Measurements from ENCODE around the gene CDR2.

The CDR2 gene

DNA sequence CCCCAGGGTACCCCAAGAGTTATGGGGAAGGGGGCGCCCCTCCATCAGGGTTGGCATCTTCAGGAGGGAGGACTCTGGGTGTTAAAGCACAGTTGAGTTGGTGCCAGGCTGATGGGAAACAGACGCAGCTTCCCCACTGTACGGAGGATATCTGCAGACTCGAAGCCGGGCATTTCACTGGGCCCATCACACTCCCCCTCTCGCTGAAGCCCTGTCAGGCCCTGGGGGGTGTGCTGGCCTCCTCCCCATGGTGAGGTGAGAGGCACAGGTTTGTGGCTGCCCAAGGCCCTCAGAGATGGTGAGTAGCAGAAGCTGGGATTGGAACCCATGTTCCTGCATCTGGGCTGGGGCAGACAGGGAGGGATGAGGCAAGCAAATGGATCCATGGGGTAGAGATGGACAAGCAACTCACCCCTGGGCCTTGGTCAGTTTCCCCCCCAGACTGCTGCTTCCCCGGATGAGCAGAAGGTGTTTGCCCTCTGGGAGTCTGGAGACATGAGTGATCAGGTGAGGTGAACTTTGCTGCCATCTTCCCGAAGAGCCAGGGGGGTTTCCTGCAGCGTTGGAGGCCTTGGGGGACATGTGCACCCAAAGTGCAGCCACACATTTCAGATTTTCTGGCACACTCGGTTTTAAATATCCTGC is 46.2 kb downstream of the CDR2 start:
- peak; percentile 21 for DNase-seq
- peaks cover 97% of the 10 kb centered on the region for H3K36me3 Mint-ChIP-seq (ENCODE audit: low read depth)
- H3K27ac Mint-ChIP-seq = peak overlapping the region; percentile 59
- no peak overlapping the region for H3K4me3 Mint-ChIP-seq
- no peaks in the 10 kb centered on the region for H3K9me3 Mint-ChIP-seq
- H3K27me3 Mint-ChIP-seq = no peaks in the 10 kb centered on the region
- peaks cover 5% of the 10 kb centered on the region for H3K4me1 Mint-ChIP-seq (ENCODE audit: low read depth)

- H3K4me1 Mint-ChIP-seq (ENCODE audit: low read depth) = peaks cover 5% of the 10 kb centered on the region
- H3K27ac Mint-ChIP-seq = peak overlapping the region; percentile 59
- H3K4me3 Mint-ChIP-seq = no peak overlapping the region
Observed at GRCh38 chr16:22327446-22327775, 47.0 kb downstream of the CDR2 start.

DNA sequence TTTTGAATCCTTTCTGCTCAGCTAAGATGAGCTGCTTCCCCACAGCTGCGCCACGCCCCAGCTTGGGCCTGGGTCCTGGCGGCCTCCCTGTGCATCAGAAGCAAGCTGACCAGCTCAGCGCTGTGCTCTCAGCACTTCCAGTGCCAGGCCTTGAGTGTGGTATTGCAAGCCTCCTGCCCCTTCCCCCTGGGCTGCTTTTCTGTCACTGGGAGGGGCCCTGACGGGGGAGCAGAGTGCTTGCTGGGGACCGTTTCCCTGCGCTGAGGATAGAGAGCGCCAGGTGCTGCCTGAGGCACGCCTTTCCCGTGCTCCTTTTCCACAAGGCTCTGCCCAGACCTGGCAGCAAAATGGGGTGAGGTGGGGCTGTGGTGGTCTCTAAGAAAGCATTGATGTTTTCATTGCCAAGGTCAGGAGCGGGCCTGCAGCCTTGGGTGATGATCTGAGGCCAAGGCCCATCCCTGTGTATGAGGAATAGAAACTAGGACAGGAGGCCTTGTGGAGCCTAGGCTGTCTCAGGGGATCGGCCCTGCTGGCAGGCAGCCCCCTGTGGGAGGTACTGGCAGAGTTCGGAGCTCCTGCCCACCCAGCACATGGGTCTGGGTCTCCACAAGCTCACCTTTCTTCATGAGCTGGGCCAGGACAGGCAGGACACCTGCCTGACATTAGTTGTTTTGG is 47.5 kb downstream of the CDR2 start:
- Mint-ChIP-seq H3K27ac (no peak overlapping the region), H3K27me3 (no peaks in the 10 kb centered on the region), H3K4me1 (ENCODE audit: low read depth) (peaks cover 5% of the 10 kb centered on the region), H3K9me3 (no peaks in the 10 kb centered on the region), H3K4me3 (no peak overlapping the region), H3K36me3 (ENCODE audit: low read depth) (peaks cover 97% of the 10 kb centered on the region)
- DNase-seq = peak; percentile 15

More at GRCh38 chr16:22327446-22327775, 47.0 kb downstream of the CDR2 start:
- no peaks in the 10 kb centered on the region for H3K27me3 Mint-ChIP-seq
- H3K9me3 Mint-ChIP-seq = no peaks in the 10 kb centered on the region
- peaks cover 98% of the 10 kb centered on the region for H3K36me3 Mint-ChIP-seq (ENCODE audit: low read depth)
- DNase-seq = no peak

GRCh38 chr16:22326369-22326652 is 48.1 kb downstream of the CDR2 start:
- Mint-ChIP-seq H3K4me1 (ENCODE audit: low read depth) (peaks cover 5% of the 10 kb centered on the region), H3K27me3 (no peaks in the 10 kb centered on the region), H3K4me3 (no peak overlapping the region), H3K27ac (no peak overlapping the region), H3K36me3 (ENCODE audit: low read depth) (peaks cover 97% of the 10 kb centered on the region), H3K9me3 (no peaks in the 10 kb centered on the region)
- no peak for DNase-seq

DNA sequence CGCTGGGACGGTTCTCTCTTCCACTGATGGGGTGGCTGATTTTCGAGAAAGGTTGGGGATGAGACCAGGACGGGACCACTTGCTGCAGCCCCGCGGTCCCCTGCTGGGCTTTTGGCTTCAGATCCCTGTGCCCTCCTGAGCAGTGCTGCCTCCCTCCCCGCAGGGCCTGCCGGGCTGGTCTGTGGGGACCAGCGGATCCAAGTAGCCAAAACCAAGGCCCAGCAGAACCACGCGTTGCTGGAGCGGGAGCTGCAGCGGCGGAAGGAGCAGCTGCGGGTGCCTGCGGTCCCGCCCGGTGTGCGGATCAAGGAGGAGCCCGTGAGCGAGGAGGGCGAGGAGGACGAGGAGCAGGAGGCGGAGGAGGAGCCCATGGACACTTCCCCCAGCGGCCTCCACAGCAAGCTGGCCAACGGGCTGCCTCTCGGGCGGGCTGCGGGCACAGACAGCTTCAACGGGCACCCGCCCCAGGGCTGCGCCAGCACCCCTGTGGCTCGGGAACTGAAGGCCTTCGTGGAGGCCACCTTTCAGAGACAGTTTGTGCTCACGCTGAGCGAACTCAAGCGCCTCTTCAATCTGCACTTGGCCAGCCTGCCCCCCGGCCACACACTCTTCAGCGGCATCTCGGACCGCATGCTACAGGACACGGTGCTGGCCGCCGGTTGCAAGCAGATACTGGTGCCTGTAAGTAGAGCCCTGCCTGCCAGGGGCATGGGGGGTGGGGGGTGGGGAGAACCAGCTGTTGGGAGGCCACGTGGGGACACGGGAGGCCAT is 48.6 kb downstream of the CDR2 start:
- Mint-ChIP-seq H3K4me3 (no peak overlapping the region), H3K9me3 (no peaks in the 10 kb centered on the region), H3K4me1 (ENCODE audit: low read depth) (peaks cover 11% of the 10 kb centered on the region), H3K27me3 (no peaks in the 10 kb centered on the region), H3K27ac (no peak overlapping the region), H3K36me3 (ENCODE audit: low read depth) (peaks cover 97% of the 10 kb centered on the region)
- peak; percentile 24 for DNase-seq

GRCh38 chr16:22324787-22325597 is 49.4 kb downstream of the CDR2 start:
- peaks cover 16% of the 10 kb centered on the region for H3K4me1 Mint-ChIP-seq (ENCODE audit: low read depth)
- H3K9me3 Mint-ChIP-seq = no peaks in the 10 kb centered on the region
- DNase-seq = peak; percentile 23
- peaks cover 94% of the 10 kb centered on the region for H3K36me3 Mint-ChIP-seq (ENCODE audit: low read depth)
- peak overlapping the region; percentile 78 for H3K27ac Mint-ChIP-seq
- no peaks in the 10 kb centered on the region for H3K27me3 Mint-ChIP-seq
- H3K4me3 Mint-ChIP-seq = no peak overlapping the region

DNA sequence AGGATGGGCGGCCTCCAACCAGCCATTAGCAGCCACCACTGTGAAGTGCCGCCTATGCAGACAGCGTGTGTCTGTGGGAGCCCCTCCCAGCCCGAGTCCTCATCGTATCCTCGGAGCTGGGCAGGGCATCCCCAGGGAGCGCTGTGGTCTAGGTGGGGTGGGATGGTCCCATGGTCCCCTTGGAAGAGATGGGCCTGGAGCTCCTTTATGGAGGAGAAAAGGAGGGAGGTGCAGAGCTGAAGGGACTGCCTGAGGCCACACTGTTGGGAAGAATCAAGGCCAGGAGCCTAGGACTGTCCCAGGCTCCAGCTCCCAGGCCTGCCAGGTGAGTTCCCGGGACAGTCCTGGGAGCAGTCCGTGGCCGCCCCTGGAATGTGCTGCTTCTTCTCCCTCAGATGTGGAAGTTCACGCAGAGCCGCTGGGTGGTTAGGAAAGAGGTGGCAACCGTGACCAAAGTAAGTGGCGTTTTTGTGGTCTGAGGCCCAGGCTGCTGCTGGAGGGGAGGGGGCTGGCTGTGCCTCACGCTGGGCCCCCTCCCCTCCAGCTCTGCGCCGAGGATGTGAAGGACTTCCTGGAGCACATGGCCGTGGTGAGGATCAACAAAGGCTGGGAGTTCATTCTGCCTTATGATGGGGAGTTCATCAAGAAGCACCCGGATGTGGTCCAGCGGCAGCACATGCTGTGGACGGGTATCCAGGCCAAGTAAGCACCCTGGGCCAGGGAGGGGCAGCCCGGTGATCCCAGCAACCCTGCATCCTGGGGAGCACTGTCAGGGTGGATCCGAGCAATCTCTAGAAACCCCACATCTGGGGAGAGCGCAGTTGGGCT is 50.2 kb downstream of the CDR2 start:
- Mint-ChIP-seq H3K36me3 (ENCODE audit: low read depth) (peaks cover 94% of the 10 kb centered on the region), H3K4me3 (no peak overlapping the region), H3K27ac (peak overlapping the region; percentile 78), H3K4me1 (ENCODE audit: low read depth) (peaks cover 12% of the 10 kb centered on the region), H3K9me3 (no peaks in the 10 kb centered on the region), H3K27me3 (no peaks in the 10 kb centered on the region)
- peak; percentile 25 for DNase-seq

DNA sequence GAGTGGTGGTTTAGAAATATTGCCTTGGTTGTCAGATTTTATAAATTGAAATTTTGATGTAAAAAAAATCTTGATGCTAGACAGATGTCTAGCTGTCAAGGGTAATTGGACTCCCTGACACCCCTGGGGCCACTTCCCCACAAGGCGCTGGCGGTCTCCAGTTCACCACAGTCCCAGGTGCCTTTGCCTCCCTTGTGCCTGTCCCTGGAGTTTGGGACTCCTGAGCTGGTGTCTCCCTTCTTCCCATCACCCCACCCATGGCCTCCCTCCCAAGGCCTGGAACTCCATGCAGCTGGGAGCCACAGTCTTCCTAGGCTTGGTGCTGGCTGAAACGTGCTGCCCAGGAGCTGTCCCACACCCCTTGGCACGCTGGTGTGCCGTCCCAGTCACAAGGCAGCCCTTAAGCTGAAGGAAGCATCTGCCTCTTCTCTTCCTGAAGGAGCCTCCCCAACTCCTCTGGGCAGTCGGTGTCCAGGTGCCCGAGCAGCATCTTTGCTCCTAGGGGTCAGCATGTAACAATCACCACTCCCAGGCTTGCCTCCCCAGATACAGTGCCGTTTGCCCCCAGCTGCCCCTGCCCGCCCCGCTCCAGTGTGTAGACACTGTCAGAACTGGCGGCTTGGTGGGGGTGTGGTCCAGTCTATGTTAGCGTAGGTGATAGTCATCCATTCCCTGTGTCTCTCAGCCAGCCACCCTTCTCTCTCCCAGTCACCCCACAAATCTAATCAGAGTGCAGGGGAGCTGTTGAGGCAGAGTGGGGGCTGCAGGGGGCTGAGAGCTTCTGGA is 51.1 kb downstream of the CDR2 start:
- no peaks in the 10 kb centered on the region for H3K27me3 Mint-ChIP-seq
- no peaks in the 10 kb centered on the region for H3K9me3 Mint-ChIP-seq
- peaks cover 92% of the 10 kb centered on the region for H3K36me3 Mint-ChIP-seq (ENCODE audit: low read depth)
- DNase-seq = peak; percentile 25
- H3K4me3 Mint-ChIP-seq = no peak overlapping the region
- H3K27ac Mint-ChIP-seq = peak overlapping the region; percentile 75
- peaks cover 11% of the 10 kb centered on the region for H3K4me1 Mint-ChIP-seq (ENCODE audit: low read depth)

DNA sequence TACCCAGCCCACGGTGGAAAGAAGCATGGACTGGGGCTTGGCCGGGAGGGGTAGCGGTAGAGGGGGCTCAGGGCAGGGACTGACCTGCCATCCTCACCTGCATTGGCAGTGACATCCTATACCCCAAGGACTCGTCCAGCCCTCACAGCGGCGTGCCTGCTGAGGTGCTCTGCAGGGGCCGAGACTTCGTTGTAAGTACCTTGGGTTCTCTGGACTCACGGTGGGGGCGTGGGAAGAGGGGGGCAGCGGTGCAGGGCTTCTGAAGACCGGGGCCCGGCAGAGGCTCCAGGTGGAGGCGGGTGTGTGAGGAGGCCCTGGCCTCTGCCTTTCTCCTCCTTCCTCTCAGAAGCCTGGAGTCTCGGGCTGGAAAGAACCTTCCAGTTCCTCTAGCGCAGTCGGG is 51.7 kb downstream of the CDR2 start:
- peak overlapping the region; percentile 57 for H3K27ac Mint-ChIP-seq
- peaks cover 11% of the 10 kb centered on the region for H3K4me1 Mint-ChIP-seq (ENCODE audit: low read depth)
- no peaks in the 10 kb centered on the region for H3K27me3 Mint-ChIP-seq
- DNase-seq = peak; percentile 22
- peaks cover 92% of the 10 kb centered on the region for H3K36me3 Mint-ChIP-seq (ENCODE audit: low read depth)
- H3K4me3 Mint-ChIP-seq = no peak overlapping the region
- H3K9me3 Mint-ChIP-seq = no peaks in the 10 kb centered on the region

DNA sequence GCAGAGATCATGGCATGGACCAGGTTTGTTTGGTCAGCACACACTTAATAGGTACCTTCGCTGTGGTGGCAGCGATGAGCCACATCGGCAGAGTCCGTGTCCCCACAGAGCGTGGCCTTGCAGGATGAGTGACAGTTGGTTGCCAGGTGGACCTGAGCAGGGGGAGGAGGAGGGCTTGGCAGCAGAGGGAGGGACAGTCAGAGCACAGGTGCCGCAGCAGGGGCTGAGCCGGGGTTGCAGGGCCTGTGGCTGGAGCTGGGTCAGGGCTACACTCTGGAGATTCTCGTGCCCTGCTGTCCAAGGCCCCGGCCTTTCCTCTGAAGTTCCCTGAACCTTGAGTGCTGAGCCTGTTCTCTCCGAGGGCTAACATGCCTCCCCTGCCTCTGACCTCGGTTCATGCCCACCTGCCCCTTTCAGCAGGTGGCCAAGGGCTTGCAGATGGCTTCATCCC is 52.4 kb downstream of the CDR2 start:
- Mint-ChIP-seq H3K9me3 (no peaks in the 10 kb centered on the region), H3K27ac (peak overlapping the region; percentile 55), H3K27me3 (no peaks in the 10 kb centered on the region), H3K36me3 (ENCODE audit: low read depth) (peaks cover 92% of the 10 kb centered on the region), H3K4me1 (ENCODE audit: low read depth) (peaks cover 11% of the 10 kb centered on the region), H3K4me3 (no peak overlapping the region)
- peak; percentile 27 for DNase-seq

DNA sequence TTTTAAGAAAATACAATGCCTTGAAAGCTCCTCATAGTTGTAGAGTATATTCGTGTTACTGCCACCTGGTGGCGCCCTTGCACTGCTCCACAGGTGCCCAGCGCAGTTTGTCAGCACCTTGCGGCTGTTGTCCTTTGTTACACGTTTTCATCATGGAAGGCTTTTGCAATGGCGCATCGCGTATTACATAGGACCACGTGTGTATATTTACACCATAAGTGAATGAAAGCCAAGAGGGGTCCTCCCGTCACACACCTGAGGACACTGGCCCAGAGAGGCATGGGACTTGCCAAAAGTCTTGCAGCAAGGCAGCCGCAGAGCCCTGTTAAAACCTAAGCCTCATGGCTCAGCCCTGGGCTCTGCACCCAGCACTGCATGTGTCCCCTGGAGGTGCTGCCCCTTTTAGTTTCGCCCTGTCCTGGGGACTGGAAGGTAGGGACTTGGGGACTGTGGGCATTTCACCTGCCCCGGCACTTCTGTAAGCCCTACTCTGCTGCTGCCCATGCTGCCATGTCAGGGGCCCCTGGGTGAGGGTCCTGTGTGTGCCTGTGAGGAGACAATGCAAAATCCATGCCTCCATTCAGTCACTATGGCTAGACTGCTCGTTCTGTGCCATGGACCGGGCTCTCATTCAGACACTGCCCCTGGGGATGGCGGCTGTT is 52.9 kb downstream of the CDR2 start:
- H3K4me1 Mint-ChIP-seq (ENCODE audit: low read depth) = peaks cover 11% of the 10 kb centered on the region
- H3K9me3 Mint-ChIP-seq = no peaks in the 10 kb centered on the region
- H3K4me3 Mint-ChIP-seq = no peak overlapping the region
- H3K36me3 Mint-ChIP-seq (ENCODE audit: low read depth) = peaks cover 90% of the 10 kb centered on the region
- no peaks in the 10 kb centered on the region for H3K27me3 Mint-ChIP-seq
- peak; percentile 74 for DNase-seq
- H3K27ac Mint-ChIP-seq = peak overlapping the region; percentile 81

- H3K27ac Mint-ChIP-seq = peak overlapping the region; percentile 81
- H3K4me3 Mint-ChIP-seq = no peak overlapping the region
- H3K36me3 Mint-ChIP-seq (ENCODE audit: low read depth) = peaks cover 92% of the 10 kb centered on the region
- no peaks in the 10 kb centered on the region for H3K9me3 Mint-ChIP-seq
- peaks cover 11% of the 10 kb centered on the region for H3K4me1 Mint-ChIP-seq (ENCODE audit: low read depth)
- peak; percentile 21 for DNase-seq
- H3K27me3 Mint-ChIP-seq = no peaks in the 10 kb centered on the region
Observed at GRCh38 chr16:22320572-22321339, 53.7 kb downstream of the CDR2 start.
